Pancreas (tissue), 10 donors: ENCODE data around the gene PRPF8. TPM values are rescaled to one million over a fixed set of nuclear protein-coding genes. Genes with fewer than 3 reads are reported as not detected.

Experiments
- ATAC-seq, 4 donors: fragments of 200-7000 bp; cut with Tn5 transposase; one replicate each; pipeline versions ENCODE4 v1.8.0 to v1.9.1; 2020; ENCODE audit warnings: mild to moderate bottlenecking in 4 of 4, moderate library complexity in 4 of 4
- DNase-seq, 6 donors: peaks; one replicate each; pipeline ENCODE4 v3.0.0-alpha.2; 2020
- FAIRE-seq: peaks from 2 replicates; lab custom pipeline; 2012; peaks lifted over from hg19 to GRCh38; lab: Jason Lieb, UNC
- H3K27ac ChIP-seq, 4 donors: fragments of 200-600 bp; sonication (generic); 1 replicate in 3 of 4; 2 replicates in 1 of 4; pipeline versions ENCODE4 v1.5.0 to v1.8.0; 2020
- H3K27me3 ChIP-seq, 4 donors: fragments of 200-600 bp; one replicate each; pipeline ENCODE4 v1.8.0; 2021
- H3K36me3 ChIP-seq, 3 donors: fragments of 200-600 bp; sonication (generic) in 1 of 3; one replicate each; pipeline versions ENCODE4 v1.5.0 to v1.8.0; 2020 to 2021
- H3K4me1 ChIP-seq, 3 donors: fragments of 200-600 bp; one replicate each; pipeline ENCODE4 v1.8.0; 2021
- H3K4me3 ChIP-seq, 4 donors: fragments of 200-600 bp; sonication (generic) in 2 of 4; one replicate each; pipeline versions ENCODE4 v1.5.0 to v1.8.0; 2020 to 2021
- H3K9me3 ChIP-seq, 4 donors: fragments of 200-600 bp; one replicate each; pipeline ENCODE4 v1.8.0; 2021
- WGBS, 2 donors: extraction: QIAGEN DNeasy Blood & Tissue Kit; methylation state at CpG; one replicate each; pipeline ENCODE4 v1.1.7; 2013; 5-methylcytosine and 5-hydroxymethylcytosine counted together
- intact Hi-C, 3 donors: fragments of 100-400 bp; cut with DNase I; formaldehyde crosslinking; loops; one replicate each; pipeline versions ENCODE4 v1.11.1 to v1.14.2; 2022
- polyA plus RNA-seq, 2 donors: library from polyadenylated mRNA; stranded (reverse); fragments of 200-250 nt; gene quantifications; one replicate each; pipeline ENCODE4 v1.2.3, GENCODE V29; 2013
- total RNA-seq, 6 donors: library from RNA; stranded (reverse); fragmentation: NEBNext Ultra II Directional in 4 of 6; extraction: Animal tissue kit (Norgen Biotek cat#: 25700) in 4 of 6; gene quantifications; one replicate each; pipeline versions ENCODE4 v1.2.1 to v1.2.4, GENCODE V29; 2021 to 2023
- TF ChIP-seq, protein P1 (sequence below), 4 donors: fragments of 200-600 bp; sonication (generic) in 3 of 4; IDR thresholded peaks; one replicate each; pipeline versions ENCODE4 v1.5.0 to v1.8.0; 2021; ENCODE audit warnings: antibody characterized with exemption in 4 of 4
- donor health status: healthy with polysubstance abuse.
- donor health status: DM: no; HTN: no; CAD: no; lungs with moderate emphysema.
- donor health status: DM: no; HTN: no; CAD: no.
- donor health status: control.
- donor health status: control.
- donor health status: Bipolar disorder and iron deficiency.
- donor health status: DM: yes; HTN: yes; CAD: no.
- donor health status: DM: no; HTN: no; CAD: no.
- donor health status: DM: no; HTN: no; CAD: no.
- donor health status: DM: yes; HTN: yes; CAD: no.

Gene PRPF8
- total and polyA plus RNA-seq, 8 donors = 78.9 to 129 (median 97.7) TPM

DNA sequence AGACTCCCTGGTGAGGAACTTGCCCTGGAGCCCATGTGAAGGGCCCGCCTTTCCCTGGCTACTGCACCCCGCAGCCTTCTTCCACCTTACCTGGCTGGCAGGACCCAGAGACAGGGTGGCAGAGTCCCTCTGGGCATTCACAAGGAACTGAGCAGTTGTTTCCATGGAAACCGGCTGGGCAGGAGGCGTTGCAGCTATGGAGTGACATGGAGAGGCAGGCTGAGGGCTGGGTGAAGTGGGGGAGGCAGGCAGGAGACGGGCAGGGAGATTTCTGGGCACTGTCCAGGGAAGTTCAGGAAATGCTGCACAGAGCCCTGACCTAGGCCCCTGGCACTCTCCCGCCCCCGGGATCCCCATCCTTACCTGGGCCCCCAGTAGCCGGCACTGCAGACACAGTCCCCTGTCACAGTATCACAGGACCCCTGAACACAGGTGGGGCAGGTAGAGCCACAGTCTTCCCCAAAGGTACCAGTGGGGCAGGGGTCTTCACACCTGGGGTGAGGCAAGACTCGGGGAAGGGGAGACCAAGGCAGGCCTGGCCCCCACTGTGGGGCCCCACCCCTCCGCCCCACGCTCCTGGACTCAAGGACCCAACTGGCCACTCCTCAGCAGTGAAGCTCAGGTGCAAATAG is 45.0 kb downstream of the PRPF8 start:
- intact Hi-C loops = loop anchor here in 1 of 3 donors (5.0 kb wide), 1 partner anchor 67 kb away; no protein-coding TSS in a partner anchor
- WGBS, 2 donors = 54 to 55% methylated on average over 11 of the region's 11 CpGs
- TF ChIP-seq, protein P1, sequence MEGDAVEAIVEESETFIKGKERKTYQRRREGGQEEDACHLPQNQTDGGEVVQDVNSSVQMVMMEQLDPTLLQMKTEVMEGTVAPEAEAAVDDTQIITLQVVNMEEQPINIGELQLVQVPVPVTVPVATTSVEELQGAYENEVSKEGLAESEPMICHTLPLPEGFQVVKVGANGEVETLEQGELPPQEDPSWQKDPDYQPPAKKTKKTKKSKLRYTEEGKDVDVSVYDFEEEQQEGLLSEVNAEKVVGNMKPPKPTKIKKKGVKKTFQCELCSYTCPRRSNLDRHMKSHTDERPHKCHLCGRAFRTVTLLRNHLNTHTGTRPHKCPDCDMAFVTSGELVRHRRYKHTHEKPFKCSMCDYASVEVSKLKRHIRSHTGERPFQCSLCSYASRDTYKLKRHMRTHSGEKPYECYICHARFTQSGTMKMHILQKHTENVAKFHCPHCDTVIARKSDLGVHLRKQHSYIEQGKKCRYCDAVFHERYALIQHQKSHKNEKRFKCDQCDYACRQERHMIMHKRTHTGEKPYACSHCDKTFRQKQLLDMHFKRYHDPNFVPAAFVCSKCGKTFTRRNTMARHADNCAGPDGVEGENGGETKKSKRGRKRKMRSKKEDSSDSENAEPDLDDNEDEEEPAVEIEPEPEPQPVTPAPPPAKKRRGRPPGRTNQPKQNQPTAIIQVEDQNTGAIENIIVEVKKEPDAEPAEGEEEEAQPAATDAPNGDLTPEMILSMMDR (IDR thresholded peaks at IDR 0.05) = no peak
- Histone ChIP-seq H3K27me3 (no peaks in the 10 kb centered on the region), H3K27ac (no peak overlapping the region), H3K4me1 (peaks cover 6 to 14% (median 8%) of the 10 kb centered on the region in 3 donors), H3K9me3 (no peaks in the 10 kb centered on the region), H3K4me3 (no peak overlapping the region), H3K36me3 (no peaks in the 10 kb centered on the region)
- ATAC-seq (peak in 3 of 4 donors; percentile 7 to 42 (median 7)), FAIRE-seq (no peak), DNase-seq (peak in 3 of 6 donors; percentile 40 to 49 (median 47))

GRCh38 chr17:1638624-1639300 is 45.9 kb downstream of the PRPF8 start:
- Histone ChIP-seq H3K4me1 (peaks cover under 1 to 6% (median under 1%) of the 10 kb centered on the region in 3 donors), H3K36me3 (no peaks in the 10 kb centered on the region), H3K4me3 (no peak overlapping the region), H3K27ac (no peak overlapping the region), H3K9me3 (no peaks in the 10 kb centered on the region), H3K27me3 (no peaks in the 10 kb centered on the region)
- ATAC-seq (no peak), FAIRE-seq (no peak), DNase-seq (no peak)
- WGBS, 2 donors = 78 to 88% methylated on average over 19 of the region's 19 CpGs
- TF ChIP-seq, protein P1 (IDR thresholded peaks at IDR 0.05) = no peak
- intact Hi-C loops = loop anchor here in 1 of 3 donors (5.0 kb wide), 1 partner anchor 66 kb away; no protein-coding TSS in a partner anchor

DNA sequence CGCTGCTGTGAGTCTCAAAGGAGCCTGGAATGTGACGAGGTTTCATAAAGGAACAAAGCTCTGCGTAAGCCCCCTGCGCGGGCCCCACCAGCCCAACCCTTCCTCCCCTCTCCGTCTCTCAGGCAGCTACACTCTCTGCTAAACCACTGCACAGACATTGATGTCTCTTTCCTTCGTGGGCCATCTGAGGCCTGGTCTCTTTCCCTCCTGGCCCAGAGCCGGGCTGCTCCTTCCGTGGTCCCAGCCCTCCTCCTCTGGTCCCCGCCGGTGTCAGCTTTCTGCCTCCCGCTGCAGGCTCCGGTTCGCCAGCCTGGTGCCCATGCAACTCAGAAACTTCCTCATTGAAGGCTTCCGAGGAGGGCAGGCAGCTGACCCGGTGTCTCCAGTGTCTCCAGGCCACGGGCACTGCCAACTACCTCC is 46.5 kb downstream of the PRPF8 start:
- no peak for ATAC-seq
- no peak for DNase-seq
- no peaks in the 10 kb centered on the region for H3K9me3 ChIP-seq
- 80 to 81% methylated on average over 17 of the region's 17 CpGs for WGBS, 2 donors
- no peak for FAIRE-seq
- no peak overlapping the region for H3K27ac ChIP-seq
- no peaks in the 10 kb centered on the region for H3K36me3 ChIP-seq
- intact Hi-C loops = loop anchor here in 1 of 3 donors (5.0 kb wide), 1 partner anchor 66 kb away; no protein-coding TSS in a partner anchor
- TF ChIP-seq, protein P1 (IDR thresholded peaks at IDR 0.05) = no peak
- peaks cover 0 to 5% (median 0%) of the 10 kb centered on the region in 3 donors for H3K4me1 ChIP-seq
- no peaks in the 10 kb centered on the region for H3K27me3 ChIP-seq
- no peak overlapping the region for H3K4me3 ChIP-seq

GRCh38 chr17:1636732-1637285 is 47.9 kb downstream of the PRPF8 start:
- FAIRE-seq = no peak
- H3K9me3 ChIP-seq = no peaks in the 10 kb centered on the region
- DNase-seq = no peak
- H3K27me3 ChIP-seq = no peaks in the 10 kb centered on the region
- TF ChIP-seq, protein P1 (IDR thresholded peaks at IDR 0.05) = no peak
- intact Hi-C loops = loop anchor here in 1 of 3 donors (5.0 kb wide), 1 partner anchor 65 kb away; no protein-coding TSS in a partner anchor
- H3K36me3 ChIP-seq = no peaks in the 10 kb centered on the region
- no peak for ATAC-seq
- H3K4me3 ChIP-seq = no peak overlapping the region
- H3K27ac ChIP-seq = no peak overlapping the region
- peaks cover 0 to 5% (median 0%) of the 10 kb centered on the region in 3 donors for H3K4me1 ChIP-seq
- WGBS, 2 donors = 84 to 89% methylated on average over 15 of the region's 15 CpGs
